Measurements from ENCODE around the gene AQR.
"Not testable (repeated sequence)": the region's sequence is repeated elsewhere in the genome, so short reads cannot be mapped to it uniquely, and the experiment has no call there.

The AQR gene

GRCh38 chr15:34952481-34952880 lies 17.1 kb downstream of the AQR start:
- DNase-seq = no peak

GRCh38 chr15:34951993-34952392 lies 17.5 kb downstream of the AQR start:
- no peak for DNase-seq

DNA sequence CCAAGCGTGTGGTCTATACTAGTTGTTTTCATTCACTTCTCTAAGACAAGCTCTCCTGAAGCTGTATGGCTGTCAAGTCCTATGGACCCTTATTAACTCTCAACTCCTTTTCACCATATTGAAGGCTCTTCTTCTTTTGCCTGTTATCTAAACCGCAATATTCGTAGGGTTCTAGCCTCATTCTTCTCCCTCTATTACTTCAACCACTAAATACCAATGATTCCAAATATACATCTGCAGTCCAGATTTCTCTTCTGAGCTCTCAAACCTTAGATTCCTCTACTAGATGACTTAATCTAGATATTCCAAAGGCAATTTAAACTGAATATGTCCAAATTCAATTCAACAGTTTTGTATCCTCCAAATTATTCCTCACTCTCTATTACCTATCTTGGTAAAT lies 24.6 kb downstream of the AQR start:
- no peak for DNase-seq

GRCh38 chr15:34943711-34944110 lies 25.8 kb downstream of the AQR start:
- no peak for DNase-seq

GRCh38 chr15:34943264-34943663 lies 26.3 kb downstream of the AQR start:
- DNase-seq = not testable (repeated sequence)

DNA sequence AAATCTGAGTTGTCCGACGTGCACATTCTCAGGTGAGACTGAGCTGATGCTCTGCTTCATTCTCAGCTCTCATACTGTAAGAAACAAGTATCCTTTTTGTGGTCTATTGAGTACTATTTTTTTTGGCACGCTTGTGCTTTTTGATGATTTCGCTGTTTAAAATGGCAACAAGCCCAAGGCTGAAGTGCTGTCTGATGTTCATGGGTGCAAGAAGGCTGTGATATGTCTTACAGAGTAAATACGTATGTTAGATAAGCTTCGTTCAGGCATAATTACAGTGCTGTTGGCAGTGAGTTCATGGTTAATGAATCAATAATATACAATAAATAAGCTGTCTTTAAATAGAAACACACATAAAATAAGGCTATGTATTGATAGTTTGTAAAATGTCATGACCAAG lies 27.2 kb downstream of the AQR start:
- DNase-seq = no peak

DNA sequence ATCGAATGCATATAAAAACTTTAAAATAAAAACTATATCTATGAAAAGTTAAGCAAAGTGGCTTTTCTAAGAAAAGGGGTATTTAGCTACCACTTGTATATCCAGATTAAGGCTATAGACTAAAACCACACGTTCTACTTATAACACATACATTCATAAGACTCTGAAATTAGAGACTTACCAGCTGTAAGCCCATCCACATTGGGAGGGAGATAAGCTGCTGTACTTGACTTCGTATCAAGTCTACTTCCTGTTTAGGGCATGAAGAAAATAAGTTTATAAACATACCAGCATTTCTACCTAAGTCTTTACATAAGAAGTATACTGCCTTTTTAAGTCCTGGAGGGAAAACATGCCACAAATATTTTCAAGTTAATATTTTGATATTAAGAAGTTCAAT lies 27.7 kb downstream of the AQR start:
- DNase-seq = no peak

DNA sequence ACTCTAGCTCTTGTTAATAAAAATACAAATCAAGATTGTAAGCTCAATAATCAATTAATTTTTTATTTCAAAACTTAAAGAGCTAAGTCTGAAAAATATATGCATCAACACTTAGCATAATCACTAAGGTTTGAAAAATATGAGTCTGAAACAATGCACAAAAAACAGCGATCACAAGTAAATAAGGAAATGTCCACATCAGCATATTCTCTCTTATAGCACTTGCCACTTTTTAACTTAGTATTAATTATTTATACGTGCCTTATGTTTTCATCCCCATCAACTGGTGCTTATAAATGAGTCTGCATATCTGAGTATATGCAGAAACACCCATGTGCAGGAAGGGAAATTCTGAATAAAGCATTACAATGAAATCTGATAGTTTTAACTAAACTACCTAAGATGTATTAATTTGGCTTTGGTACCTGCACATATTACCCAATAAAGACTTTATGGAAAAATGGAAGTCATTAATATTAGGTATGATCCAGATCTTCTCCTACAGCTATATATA lies 28.3 kb downstream of the AQR start:
- DNase-seq = no peak

DNA sequence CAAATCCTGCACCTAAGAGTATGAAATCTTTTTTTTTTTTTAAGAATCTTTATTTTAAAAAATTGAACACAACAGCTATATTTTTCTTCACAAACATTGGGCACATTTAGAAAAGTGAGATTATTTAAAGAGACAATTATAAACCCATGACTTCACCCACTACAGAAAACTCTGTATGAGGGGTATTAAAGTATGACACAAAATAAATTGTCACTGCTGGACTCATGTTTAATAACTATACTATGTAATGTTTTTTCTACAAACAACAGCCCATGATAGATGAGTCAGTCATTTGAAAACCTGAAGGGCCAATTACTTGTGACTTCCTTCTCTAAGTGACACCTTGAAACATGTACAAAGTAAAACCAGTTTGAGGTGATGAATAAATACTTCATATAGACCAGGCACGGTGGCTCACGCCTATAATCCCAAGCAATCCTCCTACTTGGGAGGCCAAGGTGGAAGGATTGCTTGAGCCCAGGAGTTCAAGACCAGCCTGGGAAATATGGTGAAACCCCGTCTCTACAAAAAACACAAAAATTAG lies 36.0 kb downstream of the AQR start:
- no peak for DNase-seq

GRCh38 chr15:34928349-34928748 lies 41.2 kb downstream of the AQR start:
- DNase-seq = not testable (repeated sequence)

- DNase-seq = no peak
These were observed 41.8 kb downstream of the AQR start for GRCh38 chr15:34927726-34928125.

DNA sequence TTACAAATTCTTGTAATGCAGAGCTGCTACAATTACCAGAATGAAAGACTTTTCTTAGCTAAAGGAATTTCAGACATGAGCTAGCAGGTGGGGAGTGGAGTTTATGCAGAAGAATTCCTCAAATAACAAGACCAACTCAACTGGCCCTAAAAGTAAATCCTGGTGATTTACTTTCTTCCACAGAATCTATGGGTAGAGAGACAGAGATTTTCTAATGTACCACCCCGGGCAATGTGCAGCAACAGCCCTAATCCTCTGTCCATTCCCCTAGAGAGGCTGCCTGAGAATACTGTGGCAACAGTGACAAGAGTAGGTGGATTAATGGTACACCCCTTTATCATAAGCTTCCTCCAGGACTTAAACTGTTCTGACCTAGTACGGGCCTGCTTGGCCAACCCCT lies 55.2 kb downstream of the AQR start:
- no peak for DNase-seq

GRCh38 chr15:34905047-34905446 lies 64.5 kb downstream of the AQR start:
- no peak for DNase-seq

DNA sequence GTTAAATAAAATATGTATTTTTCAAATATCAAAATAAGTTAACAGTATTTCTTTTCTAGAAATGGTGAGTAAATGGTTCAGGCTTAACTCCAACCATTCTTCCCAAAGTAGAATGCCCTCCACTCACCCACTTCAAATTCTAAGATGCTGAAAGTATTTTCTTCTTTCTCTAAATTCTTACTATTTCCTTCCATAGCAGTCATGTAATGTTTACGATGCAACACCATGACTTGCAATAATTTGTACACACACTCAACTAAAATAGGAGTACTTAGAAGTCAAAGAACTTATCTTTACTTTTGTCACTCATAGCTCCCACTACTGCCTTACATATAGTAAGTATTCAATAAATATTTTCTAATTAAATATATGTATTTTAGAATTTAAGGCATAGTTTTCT lies 65.0 kb downstream of the AQR start:
- no peak for DNase-seq

GRCh38 chr15:34900748-34901147 lies 68.8 kb downstream of the AQR start:
- DNase-seq = no peak

- DNase-seq = no peak
These were observed 73.4 kb downstream of the AQR start for GRCh38 chr15:34896183-34896582.

DNA sequence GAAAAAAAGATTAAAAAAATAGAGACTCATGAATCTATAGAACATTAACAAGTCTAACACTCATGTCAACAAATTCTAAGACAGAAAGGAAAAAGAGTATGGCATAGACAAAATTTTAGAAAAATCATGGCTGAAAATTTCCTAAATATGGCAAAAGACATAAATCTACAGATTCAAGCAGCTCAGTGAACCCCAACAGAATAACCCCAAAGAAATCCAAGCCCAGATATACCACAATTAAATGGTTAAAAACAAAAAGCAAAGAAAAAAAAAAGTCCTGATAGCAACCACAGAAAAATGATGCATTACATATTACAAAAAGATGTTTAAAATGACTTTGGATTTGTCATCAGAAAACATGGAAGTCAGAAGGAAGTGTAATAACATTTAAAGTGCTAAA lies 75.6 kb downstream of the AQR start:
- no peak for DNase-seq

DNA sequence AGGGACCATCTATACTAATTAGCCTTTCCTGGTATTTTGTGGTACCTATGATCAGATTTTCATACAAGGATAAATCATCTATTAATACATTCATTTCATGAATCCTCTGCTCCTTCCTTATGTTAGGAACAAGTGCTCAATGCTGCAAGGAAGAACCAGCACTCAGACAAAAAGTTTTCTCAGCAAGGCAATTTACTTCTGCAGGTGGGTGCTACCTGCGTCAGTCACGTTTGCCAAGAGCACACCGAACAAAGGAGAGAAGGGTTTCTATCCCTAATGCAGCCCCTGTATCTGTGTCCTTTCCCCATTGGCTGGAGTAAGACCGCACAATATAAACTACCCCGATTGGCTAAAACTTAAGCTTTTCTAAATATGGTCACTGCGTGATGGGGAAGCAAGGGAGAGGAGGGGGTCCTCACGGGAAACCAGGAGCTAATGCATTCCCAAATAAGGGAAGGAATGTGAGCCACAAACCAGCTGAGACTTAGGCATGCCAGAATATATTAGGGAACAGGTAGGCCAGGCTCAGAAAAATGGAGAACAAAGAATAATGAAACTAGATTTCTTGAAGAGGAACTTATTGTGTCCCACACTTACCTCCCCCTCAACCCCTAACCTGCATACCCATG lies 76.5 kb downstream of the AQR start:
- DNase-seq = no peak

DNA sequence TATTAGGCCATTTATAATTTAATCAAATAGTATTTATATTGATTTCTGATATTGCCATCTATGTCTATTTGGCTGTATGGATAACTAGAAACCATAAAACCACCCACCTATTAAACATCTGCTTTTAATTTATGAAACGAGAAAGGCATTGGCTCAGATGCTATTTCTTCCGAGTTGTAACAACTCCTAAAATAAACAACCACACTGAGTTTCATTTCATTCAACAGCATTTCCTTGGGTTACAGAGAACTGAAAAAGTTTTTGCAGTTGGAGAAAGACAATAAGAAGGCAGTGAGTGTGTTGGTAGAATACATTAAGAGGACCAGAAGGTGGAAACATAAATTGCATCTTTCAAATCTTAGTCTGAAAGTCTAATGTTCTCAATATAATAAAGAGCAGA lies 79.1 kb downstream of the AQR start:
- DNase-seq = no peak

DNA sequence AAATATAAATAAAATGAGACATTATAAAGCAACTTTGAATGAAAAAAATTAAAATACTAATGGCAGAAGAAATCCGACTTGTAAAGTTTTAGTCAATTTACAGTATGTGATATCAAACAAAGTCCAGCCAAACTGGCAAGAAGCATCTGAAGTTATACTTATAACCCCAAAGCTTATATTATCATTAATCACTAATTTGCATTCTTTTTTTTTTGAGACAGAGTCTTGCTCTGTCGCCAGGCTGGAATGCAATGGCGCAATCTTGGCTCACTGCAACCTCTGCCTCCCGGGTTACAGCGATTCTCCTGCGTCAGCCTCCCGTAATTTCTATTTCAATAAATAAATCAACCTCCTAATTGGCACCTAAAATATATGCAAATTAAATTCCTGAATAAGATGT lies 80.1 kb downstream of the AQR start:
- no peak for DNase-seq

DNA sequence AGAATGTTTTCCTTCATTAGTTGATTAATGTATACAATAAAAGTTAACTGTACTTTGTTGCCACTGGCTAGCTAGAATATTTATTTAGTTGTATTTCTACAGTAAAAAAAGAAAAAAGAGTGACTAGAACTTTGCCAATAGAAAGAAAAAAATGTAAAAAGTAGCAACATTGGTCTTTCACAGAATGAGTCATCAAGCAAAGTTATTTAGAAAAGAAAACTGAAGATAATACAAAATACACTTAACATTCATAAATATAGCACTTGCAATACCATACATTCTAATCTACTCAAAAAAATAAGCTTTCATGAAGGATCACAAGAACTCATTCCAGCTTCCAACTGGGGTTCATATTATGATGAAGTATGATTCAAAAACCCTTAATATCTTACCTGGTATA lies 83.4 kb downstream of the AQR start:
- DNase-seq = no peak

GRCh38 chr15:34883633-34884032 lies 85.9 kb downstream of the AQR start:
- DNase-seq = no peak

- DNase-seq = no peak
These were observed 86.5 kb downstream of the AQR start for GRCh38 chr15:34883042-34883441.

DNA sequence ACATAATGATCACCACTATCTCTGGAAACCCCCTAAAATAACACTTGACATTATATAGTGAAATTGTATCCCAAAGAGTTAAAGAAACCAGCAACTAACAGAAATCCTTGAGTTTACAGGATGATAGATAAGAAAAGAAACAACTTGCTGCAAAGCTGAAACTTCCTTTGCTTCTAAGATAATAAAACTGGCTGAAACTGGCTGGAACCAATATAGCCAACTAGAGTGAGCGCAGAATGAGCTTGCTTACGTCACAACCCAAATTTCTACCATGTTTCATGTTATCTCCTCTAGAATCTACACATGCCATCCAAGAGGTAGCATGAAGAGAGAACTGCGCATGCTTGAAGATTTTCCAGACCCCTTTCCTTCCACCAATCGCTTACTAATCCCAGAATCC lies 90.4 kb downstream of the AQR start:
- DNase-seq = no peak

GRCh38 chr15:34876640-34877039 lies 92.9 kb downstream of the AQR start:
- DNase-seq = no peak

Data from SW 1271 (cell line).